ENCODE measurements around the gene SLC16A13.

- TF ChIP-seq POLR2AphosphoS5 (IDR thresholded peaks at IDR 0.05; ENCODE audit: low read depth, low read length) (no peak), TAF1 (IDR thresholded peaks at IDR 0.05; ENCODE audit: borderline replicate concordance, insufficient read depth, low read length) (no peak), REST (IDR thresholded peaks at IDR 0.05; ENCODE audit: insufficient read depth in 1 of 2, low read depth in 2 of 2, low read length in 2 of 2) (no peak)
Observed at GRCh38 chr17:7080456-7081041, 44.7 kb downstream of the SLC16A13 start.
